ENCODE results near the gene LPP. TPM values are rescaled to one million over a fixed set of nuclear protein-coding genes. Genes with fewer than 3 reads are reported as not detected.

The LPP gene
- total RNA-seq, 2 donors from 2014 or later: 170 to 246 TPM

DNA sequence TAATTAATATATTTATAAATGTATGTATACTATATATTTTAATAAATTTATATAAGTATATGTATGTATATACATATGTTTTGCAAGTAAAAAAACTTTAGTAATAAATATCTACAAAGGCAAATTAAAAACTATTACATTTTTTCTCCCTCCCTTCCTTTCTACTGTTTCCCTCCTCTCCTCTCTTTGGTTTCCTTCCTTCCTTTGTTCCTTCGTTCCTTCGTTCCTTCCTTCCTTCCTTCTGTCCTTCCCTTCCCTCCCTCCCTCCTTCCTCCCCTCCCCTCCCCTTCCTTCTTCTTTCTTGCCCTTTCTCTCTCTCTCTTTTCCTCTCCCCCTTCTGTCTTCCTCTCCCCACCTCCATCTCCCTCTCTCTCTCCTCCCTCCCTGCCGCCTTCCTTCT, 423.6 kb downstream of the LPP start:
- Histone ChIP-seq H3K27me3 (no peaks in the 10 kb centered on the region), H3K9ac (ENCODE audit: low read depth in 2 of 2, low read length in 2 of 2) (no peak overlapping the region), H3K9me3 (no peaks in the 10 kb centered on the region), H3K4me3 (no peak overlapping the region), H3K4me1 (no peaks in the 10 kb centered on the region), H3K27ac (no peak overlapping the region), H3K36me3 (no peaks in the 10 kb centered on the region)
- intact Hi-C loops (cut with DNase I): no loop called here
- no peak for DNase-seq
- TF ChIP-seq, protein P1, sequence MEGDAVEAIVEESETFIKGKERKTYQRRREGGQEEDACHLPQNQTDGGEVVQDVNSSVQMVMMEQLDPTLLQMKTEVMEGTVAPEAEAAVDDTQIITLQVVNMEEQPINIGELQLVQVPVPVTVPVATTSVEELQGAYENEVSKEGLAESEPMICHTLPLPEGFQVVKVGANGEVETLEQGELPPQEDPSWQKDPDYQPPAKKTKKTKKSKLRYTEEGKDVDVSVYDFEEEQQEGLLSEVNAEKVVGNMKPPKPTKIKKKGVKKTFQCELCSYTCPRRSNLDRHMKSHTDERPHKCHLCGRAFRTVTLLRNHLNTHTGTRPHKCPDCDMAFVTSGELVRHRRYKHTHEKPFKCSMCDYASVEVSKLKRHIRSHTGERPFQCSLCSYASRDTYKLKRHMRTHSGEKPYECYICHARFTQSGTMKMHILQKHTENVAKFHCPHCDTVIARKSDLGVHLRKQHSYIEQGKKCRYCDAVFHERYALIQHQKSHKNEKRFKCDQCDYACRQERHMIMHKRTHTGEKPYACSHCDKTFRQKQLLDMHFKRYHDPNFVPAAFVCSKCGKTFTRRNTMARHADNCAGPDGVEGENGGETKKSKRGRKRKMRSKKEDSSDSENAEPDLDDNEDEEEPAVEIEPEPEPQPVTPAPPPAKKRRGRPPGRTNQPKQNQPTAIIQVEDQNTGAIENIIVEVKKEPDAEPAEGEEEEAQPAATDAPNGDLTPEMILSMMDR (IDR thresholded peaks at IDR 0.05): no peak

DNA sequence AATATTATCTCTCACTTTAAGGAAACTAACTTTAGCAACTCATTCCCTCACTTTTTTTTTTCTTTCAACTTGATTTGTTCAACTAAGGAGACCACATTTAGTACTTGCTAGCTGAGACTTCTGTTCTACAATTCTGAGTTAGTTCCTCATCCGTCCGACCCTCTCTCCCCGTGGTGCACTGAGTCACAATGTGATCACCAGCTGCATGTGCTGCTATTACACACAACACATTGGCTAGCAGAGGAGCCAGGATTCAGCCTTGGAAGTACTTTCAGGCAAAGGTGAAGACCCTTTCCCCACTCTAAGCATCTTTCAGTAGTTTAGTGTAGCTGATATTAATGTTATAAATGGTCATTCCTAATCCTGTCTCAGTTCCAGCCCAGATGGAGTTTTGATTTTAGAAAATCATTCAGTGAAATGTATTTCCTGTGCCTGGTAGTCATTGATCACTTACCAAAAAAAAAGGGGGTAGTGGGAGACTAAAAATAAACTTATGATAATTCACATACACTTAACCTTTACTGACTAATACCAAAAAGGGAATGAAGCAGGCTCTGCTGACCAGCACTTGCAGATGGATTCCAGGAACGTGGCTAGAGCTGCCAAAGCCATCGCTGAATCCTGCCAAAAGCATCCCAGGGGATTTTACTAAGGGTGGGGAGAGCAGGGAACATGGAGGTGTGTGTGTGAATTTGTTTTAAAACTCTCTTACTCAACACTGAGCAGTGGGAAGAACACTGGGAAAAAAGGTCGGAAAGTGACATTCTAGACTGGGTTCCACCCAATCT, 424.8 kb downstream of the LPP start:
- TF ChIP-seq, protein P1 (IDR thresholded peaks at IDR 0.05): no peak

DNA sequence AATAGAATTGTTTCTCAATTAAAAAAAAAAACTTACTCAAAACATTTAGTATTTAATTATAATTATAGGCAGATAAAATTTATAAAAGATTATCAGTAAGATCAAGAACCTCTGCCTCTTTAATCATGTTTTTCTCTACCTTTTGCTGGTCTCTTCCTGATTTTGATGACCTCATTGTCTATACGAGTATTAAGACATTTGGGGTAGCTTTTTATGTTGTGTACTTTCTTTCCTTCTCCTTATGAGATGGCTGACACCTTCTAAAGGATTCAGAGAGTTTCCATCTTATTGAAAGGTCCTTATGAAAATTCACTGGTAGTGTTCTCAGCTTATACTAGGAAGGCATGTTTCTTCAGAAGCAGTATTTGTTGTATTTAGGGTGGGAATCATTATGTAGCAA, 426.3 kb downstream of the LPP start:
- Histone ChIP-seq H3K27ac (no peak overlapping the region), H3K9ac (ENCODE audit: low read depth in 2 of 2, low read length in 2 of 2) (no peak overlapping the region), H3K4me3 (no peak overlapping the region), H3K4me1 (peaks cover 6% of the 10 kb centered on the region), H3K27me3 (no peaks in the 10 kb centered on the region), H3K36me3 (no peaks in the 10 kb centered on the region), H3K9me3 (no peaks in the 10 kb centered on the region)
- TF ChIP-seq, protein P1 (IDR thresholded peaks at IDR 0.05): no peak
- no peak for DNase-seq
- intact Hi-C loops (cut with DNase I): no loop called here

More for the DNA sequence above, 424.8 kb downstream of the LPP start:
- intact Hi-C loops (cut with DNase I): no loop called here
- Histone ChIP-seq H3K27me3 (no peaks in the 10 kb centered on the region), H3K4me1 (peaks cover 3% of the 10 kb centered on the region), H3K36me3 (no peaks in the 10 kb centered on the region), H3K9me3 (no peaks in the 10 kb centered on the region), H3K27ac (no peak overlapping the region), H3K4me3 (no peak overlapping the region), H3K9ac (ENCODE audit: low read depth in 2 of 2, low read length in 2 of 2) (no peak overlapping the region)
- no peak for DNase-seq

DNA sequence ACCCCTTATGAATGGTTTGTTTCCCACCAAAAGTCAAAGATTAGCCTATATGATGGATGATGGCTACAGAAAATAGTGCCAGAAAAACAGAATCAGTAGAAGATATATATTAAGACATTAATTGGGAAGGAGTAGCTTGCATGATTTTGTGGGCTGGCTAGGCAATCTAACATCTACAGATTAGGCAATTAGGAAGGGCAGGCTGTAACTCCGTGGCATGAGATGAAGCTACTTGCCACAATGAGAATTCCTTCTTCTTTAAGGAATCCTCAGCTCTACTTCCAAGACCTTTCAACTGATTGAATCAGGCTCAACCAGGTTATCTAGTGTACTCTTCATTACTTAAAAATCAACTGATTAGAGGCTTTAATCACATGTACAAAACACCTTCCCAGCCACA, 426.7 kb downstream of the LPP start:
- TF ChIP-seq, protein P1 (IDR thresholded peaks at IDR 0.05): no peak
- Histone ChIP-seq H3K9ac (ENCODE audit: low read depth in 2 of 2, low read length in 2 of 2) (no peak overlapping the region), H3K27ac (no peak overlapping the region), H3K4me3 (no peak overlapping the region), H3K27me3 (no peaks in the 10 kb centered on the region), H3K9me3 (no peaks in the 10 kb centered on the region), H3K36me3 (no peaks in the 10 kb centered on the region), H3K4me1 (peaks cover 6% of the 10 kb centered on the region)
- intact Hi-C loops (cut with DNase I): no loop called here
- no peak for DNase-seq

DNA sequence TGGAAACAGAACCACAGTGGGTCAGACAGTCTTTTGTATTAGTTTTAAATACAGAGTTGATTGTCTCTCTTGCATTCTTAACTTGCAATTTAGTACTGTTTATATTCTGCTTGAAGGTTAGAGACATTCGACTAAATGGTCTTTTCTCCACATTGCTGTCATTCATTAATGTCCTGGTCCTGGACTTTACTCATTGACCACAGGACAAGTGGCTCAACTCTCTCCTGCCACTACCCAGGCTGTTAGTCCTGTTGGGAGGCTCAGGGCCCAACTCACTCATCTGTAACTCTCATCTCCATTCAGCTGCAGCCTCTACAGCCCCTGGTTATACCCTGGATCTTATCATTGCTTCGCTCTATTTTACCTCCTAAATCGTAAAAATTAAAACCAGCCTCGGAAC, 427.4 kb downstream of the LPP start:
- H3K9ac ChIP-seq (ENCODE audit: low read depth in 2 of 2, low read length in 2 of 2): no peak overlapping the region
- H3K36me3 ChIP-seq: no peaks in the 10 kb centered on the region
- H3K4me3 ChIP-seq: no peak overlapping the region
- TF ChIP-seq, protein P1 (IDR thresholded peaks at IDR 0.05): no peak
- no peak for DNase-seq
- H3K9me3 ChIP-seq: no peaks in the 10 kb centered on the region
- peaks cover 6% of the 10 kb centered on the region for H3K4me1 ChIP-seq
- intact Hi-C loops (cut with DNase I): no loop called here
- H3K27me3 ChIP-seq: no peaks in the 10 kb centered on the region
- H3K27ac ChIP-seq: no peak overlapping the region

Data from colonic mucosa (tissue), 4 donors.